MM.1S (cell line): Measurements from ENCODE around the gene PEX26.

Experiments
- EZH2 ChIP-seq: fragments of 300-600 bp; sonication (generic); optimal IDR thresholded peaks from 2 replicates; pipeline ENCODE3; 2017; ENCODE audit warnings: low read depth, mild to moderate bottlenecking, antibody characterized with exemption, low read length, mixed read lengths
- EZH2phosphoT487 ChIP-seq: fragments of 300-600 bp; sonication (generic); IDR thresholded peaks from 2 replicates; pipeline ENCODE4 v1.6.1; 2018; ENCODE audit warnings: antibody characterized with exemption, low read length
- TF ChIP-seq, protein P1 (sequence below): fragments of 300-600 bp; sonication (generic); IDR thresholded peaks from 2 replicates; pipeline ENCODE4 v1.5.1; 2016; ENCODE audit warnings: antibody characterized with exemption, low read length, mixed read lengths

DNA sequence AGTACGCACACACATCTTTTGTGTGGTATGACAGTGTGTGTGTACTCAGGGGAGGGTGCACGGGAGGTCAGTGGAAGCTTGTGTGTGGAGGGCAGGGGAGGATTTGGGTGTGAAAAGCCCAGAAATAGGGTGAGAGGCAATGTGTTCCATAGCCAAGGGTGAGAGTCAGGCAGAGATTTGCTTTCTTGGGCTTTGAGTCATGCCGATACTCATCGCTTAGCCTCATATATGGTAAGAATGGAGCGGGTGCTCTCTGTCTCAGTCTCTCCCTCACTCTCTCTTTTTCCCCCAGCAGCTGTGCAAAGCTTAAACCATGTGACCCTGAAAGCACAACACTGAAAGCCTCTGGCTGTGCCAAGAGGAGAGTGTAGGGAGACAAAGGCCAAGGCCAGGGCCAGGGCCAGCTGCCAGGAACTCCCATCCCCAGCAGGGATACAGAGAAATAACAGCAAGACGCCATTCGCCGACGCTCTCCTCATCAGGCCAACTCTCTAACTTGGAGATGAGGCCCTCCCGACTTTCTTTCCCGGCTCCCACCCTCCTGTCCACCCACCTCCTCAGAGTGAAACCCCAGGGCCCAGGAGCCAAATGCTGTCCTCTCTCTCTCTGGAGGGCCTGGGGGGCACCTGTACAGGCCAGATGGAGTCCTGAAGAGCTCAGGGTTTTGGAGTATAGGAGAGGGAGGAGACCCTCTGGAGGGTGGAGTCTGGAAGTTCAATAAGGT, 33.1 kb upstream of the PEX26 start:
- TF ChIP-seq EZH2 (no peak), EZH2phosphoT487 (no peak)
- TF ChIP-seq, protein P1, sequence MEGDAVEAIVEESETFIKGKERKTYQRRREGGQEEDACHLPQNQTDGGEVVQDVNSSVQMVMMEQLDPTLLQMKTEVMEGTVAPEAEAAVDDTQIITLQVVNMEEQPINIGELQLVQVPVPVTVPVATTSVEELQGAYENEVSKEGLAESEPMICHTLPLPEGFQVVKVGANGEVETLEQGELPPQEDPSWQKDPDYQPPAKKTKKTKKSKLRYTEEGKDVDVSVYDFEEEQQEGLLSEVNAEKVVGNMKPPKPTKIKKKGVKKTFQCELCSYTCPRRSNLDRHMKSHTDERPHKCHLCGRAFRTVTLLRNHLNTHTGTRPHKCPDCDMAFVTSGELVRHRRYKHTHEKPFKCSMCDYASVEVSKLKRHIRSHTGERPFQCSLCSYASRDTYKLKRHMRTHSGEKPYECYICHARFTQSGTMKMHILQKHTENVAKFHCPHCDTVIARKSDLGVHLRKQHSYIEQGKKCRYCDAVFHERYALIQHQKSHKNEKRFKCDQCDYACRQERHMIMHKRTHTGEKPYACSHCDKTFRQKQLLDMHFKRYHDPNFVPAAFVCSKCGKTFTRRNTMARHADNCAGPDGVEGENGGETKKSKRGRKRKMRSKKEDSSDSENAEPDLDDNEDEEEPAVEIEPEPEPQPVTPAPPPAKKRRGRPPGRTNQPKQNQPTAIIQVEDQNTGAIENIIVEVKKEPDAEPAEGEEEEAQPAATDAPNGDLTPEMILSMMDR = no peak
